Suprapubic skin (tissue), 4 donors: ENCODE data around the gene ZNF320.

ENCODE experiments used
- EP300 ChIP-seq: sonication (generic); formaldehyde crosslinking; IDR thresholded peaks from one replicate; pipeline ENCODE4 v1.6.1; 2017; ENCODE audit warnings: antibody characterized with exemption
- POLR2A ChIP-seq, 2 donors: fragments of 450-650 bp; IDR thresholded peaks; one replicate each; pipeline ENCODE4 v1.6.1; 2017; ENCODE audit warnings: antibody characterized with exemption in 2 of 2, mild to moderate bottlenecking in 2 of 2, moderate library complexity in 2 of 2
- POLR2AphosphoS5 ChIP-seq, 3 donors: sonication (generic); formaldehyde crosslinking; IDR thresholded peaks; one replicate each; pipeline ENCODE4 v1.6.1; 2017; ENCODE audit warnings: antibody characterized with exemption in 3 of 3
- TF ChIP-seq, protein P1 (sequence below), 2 donors: fragments of 200-600 bp in 1 of 2; fragments of 450-650 bp in 1 of 2; sonication (generic) in 1 of 2; IDR thresholded peaks; one replicate each; pipeline ENCODE4 v1.5.1; 2016 to 2019; ENCODE audit warnings: antibody characterized with exemption in 2 of 2, mild to moderate bottlenecking in 1 of 2, moderate library complexity in 1 of 2

DNA sequence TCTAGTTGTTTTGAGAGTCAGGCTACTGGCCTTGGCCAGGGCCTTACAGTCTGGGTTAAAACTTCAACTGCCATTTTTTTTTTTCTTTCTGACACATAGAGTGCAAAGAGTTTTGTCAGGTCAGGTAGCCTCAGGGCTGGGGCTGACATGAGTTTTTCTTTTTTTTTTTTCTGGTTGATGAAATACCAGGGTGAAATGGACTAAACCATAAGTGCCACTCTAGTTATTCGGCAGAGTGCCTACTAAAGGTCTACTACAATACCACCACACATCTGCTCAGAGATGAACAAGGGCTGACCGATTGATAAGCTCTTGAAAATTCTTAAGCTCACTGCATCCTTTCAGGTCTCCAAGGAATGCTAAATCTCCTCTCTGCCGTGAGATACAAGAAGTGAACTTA is 4.4 kb upstream of the ZNF320 start:
- TF ChIP-seq POLR2A (IDR thresholded peaks at IDR 0.05) (no peak), EP300 (no peak), POLR2AphosphoS5 (IDR thresholded peaks at IDR 0.05) (no peak)
- TF ChIP-seq, protein P1, sequence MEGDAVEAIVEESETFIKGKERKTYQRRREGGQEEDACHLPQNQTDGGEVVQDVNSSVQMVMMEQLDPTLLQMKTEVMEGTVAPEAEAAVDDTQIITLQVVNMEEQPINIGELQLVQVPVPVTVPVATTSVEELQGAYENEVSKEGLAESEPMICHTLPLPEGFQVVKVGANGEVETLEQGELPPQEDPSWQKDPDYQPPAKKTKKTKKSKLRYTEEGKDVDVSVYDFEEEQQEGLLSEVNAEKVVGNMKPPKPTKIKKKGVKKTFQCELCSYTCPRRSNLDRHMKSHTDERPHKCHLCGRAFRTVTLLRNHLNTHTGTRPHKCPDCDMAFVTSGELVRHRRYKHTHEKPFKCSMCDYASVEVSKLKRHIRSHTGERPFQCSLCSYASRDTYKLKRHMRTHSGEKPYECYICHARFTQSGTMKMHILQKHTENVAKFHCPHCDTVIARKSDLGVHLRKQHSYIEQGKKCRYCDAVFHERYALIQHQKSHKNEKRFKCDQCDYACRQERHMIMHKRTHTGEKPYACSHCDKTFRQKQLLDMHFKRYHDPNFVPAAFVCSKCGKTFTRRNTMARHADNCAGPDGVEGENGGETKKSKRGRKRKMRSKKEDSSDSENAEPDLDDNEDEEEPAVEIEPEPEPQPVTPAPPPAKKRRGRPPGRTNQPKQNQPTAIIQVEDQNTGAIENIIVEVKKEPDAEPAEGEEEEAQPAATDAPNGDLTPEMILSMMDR (IDR thresholded peaks at IDR 0.05) = no peak
